ENCODE data around the gene HOOK2.

Gene HOOK2

GRCh38 chr19:12793290-12794195, 18.2 kb upstream of the HOOK2 start:
- peak; percentile 91 for DNase-seq (ENCODE audit: low read depth)

DNA sequence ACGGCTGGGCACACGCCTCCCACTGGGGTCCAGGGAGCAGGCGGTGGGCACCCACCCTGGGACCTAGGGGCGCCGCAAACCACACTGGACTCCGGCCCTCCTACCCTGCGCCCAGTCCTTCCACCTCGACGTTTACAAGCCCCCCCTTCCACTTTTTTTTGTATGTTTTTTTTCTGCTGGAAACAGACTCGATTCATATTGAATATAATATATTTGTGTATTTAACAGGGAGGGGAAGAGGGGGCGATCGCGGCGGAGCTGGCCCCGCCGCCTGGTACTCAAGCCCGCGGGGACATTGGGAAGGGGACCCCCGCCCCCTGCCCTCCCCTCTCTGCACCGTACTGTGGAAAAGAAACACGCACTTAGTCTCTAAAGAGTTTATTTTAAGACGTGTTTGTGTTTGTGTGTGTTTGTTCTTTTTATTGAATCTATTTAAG, 17.5 kb upstream of the HOOK2 start:
- no peak for DNase-seq (ENCODE audit: low read depth)

GRCh38 chr19:12792051-12792852, 16.9 kb upstream of the HOOK2 start:
- DNase-seq (ENCODE audit: low read depth) = peak; percentile 67

DNA sequence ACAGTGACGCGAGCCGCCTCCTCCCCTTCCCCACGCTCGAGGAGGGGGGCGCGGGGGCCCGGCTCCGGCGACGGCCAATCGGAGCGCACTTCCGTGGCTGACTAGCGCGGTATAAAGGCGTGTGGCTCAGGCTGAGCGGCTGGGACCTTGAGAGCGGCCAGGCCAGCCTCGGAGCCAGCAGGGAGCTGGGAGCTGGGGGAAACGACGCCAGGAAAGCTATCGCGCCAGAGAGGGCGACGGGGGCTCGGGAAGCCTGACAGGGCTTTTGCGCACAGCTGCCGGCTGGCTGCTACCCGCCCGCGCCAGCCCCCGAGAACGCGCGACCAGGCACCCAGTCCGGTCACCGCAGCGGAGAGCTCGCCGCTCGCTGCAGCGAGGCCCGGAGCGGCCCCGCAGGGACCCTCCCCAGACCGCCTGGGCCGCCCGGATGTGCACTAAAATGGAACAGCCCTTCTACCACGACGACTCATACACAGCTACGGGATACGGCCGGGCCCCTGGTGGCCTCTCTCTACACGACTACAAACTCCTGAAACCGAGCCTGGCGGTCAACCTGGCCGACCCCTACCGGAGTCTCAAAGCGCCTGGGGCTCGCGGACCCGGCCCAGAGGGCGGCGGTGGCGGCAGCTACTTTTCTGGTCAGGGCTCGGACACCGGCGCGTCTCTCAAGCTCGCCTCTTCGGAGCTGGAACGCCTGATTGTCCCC, 16.1 kb upstream of the HOOK2 start, which contains the start of gene JUNB:
TSS of gene JUNB (plus strand) at position 142 of the 706 bp plus-strand sequence. CDS start at position 428, 286 bp downstream.
- DNase-seq (ENCODE audit: low read depth) = peak; percentile 96

GRCh38 chr19:12790628-12791344, 15.4 kb upstream of the HOOK2 start:
- no peak for DNase-seq (ENCODE audit: low read depth)

GRCh38 chr19:12789904-12790619, 14.7 kb upstream of the HOOK2 start:
- peak; percentile 86 for DNase-seq (ENCODE audit: low read depth)

GRCh38 chr19:12789098-12789903, 13.9 kb upstream of the HOOK2 start:
- no peak for DNase-seq (ENCODE audit: low read depth)

DNA sequence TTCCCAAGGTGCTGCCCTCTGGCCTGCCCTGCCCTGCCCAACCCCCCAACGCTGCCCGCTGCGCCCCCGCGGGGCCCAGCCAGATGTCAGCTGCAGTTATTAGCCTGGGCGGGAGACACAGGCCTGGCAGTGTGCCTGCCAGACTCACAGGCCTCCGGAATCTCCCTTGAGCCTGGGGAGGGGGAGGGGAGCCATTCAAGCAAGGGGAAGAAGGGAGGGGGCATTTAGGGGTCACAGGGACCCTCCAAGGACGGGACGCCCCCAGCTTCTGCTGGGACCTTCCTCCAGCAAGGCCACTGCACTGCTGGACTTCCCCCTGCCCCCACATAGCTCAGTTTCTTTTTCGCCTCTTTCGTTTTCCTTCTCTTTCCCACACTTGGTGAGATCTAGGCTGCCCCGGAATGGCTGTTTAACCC, 13.3 kb upstream of the HOOK2 start:
- peak; percentile 51 for DNase-seq (ENCODE audit: low read depth)

- DNase-seq (ENCODE audit: low read depth) = no peak
Observed at GRCh38 chr19:12788042-12788681, 12.8 kb upstream of the HOOK2 start.

- DNase-seq (ENCODE audit: low read depth) = no peak
Observed at GRCh38 chr19:12787458-12787857, 12.1 kb upstream of the HOOK2 start.

DNA sequence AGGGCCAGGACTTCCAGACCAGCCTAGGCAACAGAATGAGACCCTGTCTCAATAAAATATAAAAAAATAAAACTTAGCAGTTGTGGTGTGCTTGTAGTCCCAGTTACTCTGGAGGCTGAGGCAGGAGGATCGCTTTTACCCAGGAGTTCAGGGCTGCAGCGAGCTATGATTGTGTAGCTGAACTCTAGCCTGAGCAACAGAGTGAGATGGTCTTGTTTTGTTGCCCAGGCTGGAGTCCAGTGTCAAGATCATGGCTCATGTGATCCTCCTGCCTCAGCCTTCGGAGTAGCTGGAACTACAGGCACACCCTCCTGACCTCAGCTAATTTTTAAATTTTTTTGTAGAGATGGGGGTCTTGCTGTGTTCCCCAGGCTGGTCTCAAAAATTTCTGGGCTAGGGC, 11.6 kb upstream of the HOOK2 start:
- no peak for DNase-seq (ENCODE audit: low read depth)

DNA sequence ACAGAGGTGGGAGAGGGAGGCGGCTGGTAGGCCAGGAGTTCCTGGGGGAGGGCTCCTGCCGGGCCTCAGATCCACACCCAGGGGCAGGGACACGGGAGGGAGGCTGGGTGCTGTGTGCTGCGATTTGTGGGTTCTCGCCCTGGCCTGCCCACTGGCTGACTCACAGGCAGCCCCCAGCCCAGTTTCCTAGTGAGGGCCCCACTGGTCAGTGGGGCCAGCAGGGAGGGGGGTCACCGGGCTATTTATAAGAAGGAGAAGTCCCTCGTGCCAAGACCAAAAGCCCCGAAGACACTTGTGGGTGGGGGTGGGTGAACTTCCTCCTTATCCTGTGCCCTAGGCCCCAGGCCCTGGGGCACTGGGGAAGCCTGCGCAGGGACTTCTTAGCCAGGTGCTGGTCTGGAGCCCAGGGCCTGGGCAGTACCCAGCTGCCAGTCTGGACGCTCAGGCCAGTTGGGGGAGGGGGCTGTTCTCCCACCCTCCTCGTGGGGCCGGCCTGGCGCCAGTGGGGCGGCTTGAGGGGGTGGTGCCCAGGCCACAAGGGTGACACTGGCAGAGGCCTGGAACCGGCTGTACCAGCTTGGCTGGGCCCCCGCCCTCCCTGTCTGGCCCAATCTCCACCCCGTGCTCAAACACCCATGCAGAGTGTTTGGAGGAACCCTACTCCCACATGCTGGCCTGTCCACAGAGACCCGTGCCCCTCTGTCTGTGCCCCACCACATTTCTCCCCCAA, 11.0 kb upstream of the HOOK2 start:
- DNase-seq (ENCODE audit: low read depth) = no peak

- no peak for DNase-seq (ENCODE audit: low read depth)
Observed at GRCh38 chr19:12785431-12786031, 10.2 kb upstream of the HOOK2 start.

GRCh38 chr19:12784871-12785430, 9.6 kb upstream of the HOOK2 start:
- DNase-seq (ENCODE audit: low read depth) = no peak

- no peak for DNase-seq (ENCODE audit: low read depth)
Observed at GRCh38 chr19:12784394-12784870, 9.1 kb upstream of the HOOK2 start.

DNA sequence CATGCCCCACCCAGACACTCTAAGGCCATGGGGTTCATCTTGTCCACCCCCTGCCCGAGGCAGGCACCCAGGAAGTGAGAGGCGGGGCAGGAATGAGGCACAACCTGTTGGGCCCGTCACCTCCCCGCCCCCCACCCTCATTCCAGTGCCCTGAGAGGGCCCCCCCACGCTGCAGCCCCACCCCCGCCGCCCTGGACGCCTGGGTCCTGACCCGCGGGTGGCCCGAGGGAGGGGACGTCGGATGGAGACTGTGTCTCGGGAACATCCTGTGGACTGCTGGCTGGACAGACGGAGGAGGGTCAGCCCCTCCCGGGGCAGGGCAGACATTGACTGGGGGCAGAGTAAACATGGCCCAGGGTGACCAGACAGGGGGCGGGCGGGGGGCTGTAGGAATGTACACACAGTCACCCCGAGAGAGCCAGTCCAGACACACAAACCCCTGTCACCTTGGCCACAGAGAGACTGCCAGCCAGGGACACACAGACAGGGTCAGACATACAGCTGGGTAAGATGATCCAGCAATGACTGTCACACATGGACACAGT, 8.6 kb upstream of the HOOK2 start:
- DNase-seq (ENCODE audit: low read depth) = no peak

- no peak for DNase-seq (ENCODE audit: low read depth)
Observed at GRCh38 chr19:12783291-12783848, 8.0 kb upstream of the HOOK2 start.

Measured in activated T-helper 9 cell treated with anti-CD3 and anti-CD28 coated beads, Interleukin-2, amount 50 U/mL, for 16 hours (primary cell).